ENCODE data around the gene TMEM179. TPM values are rescaled to one million over a fixed set of nuclear protein-coding genes. Genes with fewer than 3 reads are reported as not detected.

Gene TMEM179
- total RNA-seq, 6 donors from 2014 or later = not detected

GRCh38 chr14:104650981-104651875 lies 46.7 kb upstream of the TMEM179 start:
- no peak overlapping the region for H3K4me3 ChIP-seq
- no peaks in the 10 kb centered on the region for H3K27me3 ChIP-seq
- peak in 1 of 2 donors; percentile 63 for DNase-seq
- TF ChIP-seq POLR2AphosphoS5 (IDR thresholded peaks at IDR 0.05) (no peak), EP300 (IDR thresholded peaks at IDR 0.05) (no peak), CTCF (IDR thresholded peaks at IDR 0.05) (no peak), POLR2A (IDR thresholded peaks at IDR 0.05) (no peak)
- H3K9me3 ChIP-seq = peaks cover 0 to 11% (median 0%) of the 10 kb centered on the region in 4 donors
- WGBS, 2 donors = 90 to 92% methylated on average over 17 to 23 of the region's 24 CpGs
- no peaks in the 10 kb centered on the region for H3K36me3 ChIP-seq
- ATAC-seq (ENCODE audit: low FRiP score in 2 of 2) = peak; percentile 10 to 34
- H3K4me1 ChIP-seq = peaks cover 9 to 11% (median 10%) of the 10 kb centered on the region in 4 donors
- no peak overlapping the region for H3K27ac ChIP-seq

- 8 to 22% methylated on average over 12 to 16 of the region's 56 CpGs for WGBS, 2 donors
- Histone ChIP-seq H3K27me3 (no peaks in the 10 kb centered on the region), H3K36me3 (no peaks in the 10 kb centered on the region), H3K9me3 (peaks cover 0 to 14% (median under 1%) of the 10 kb centered on the region in 4 donors), H3K4me1 (peaks cover 9 to 11% (median 10%) of the 10 kb centered on the region in 4 donors), H3K27ac (no peak overlapping the region), H3K4me3 (peak overlapping the region in 3 of 4 donors; percentile 26 to 44 (median 44))
- DNase-seq (peak; percentile 45 to 95), ATAC-seq (ENCODE audit: low FRiP score in 2 of 2) (peak; percentile 76 to 90)
- no peak for TF ChIP-seq POLR2AphosphoS5 (IDR thresholded peaks at IDR 0.05)
- TF ChIP-seq CTCF (IDR thresholded peaks at IDR 0.05) = peak; percentile 92 to 99 (median 96)
- TF ChIP-seq EP300 (IDR thresholded peaks at IDR 0.05) = no peak
- TF ChIP-seq POLR2A (IDR thresholded peaks at IDR 0.05) = no peak
Observed at GRCh38 chr14:104650057-104650980, 45.7 kb upstream of the TMEM179 start.

GRCh38 chr14:104647467-104648043 lies 43.0 kb upstream of the TMEM179 start:
- no peaks in the 10 kb centered on the region for H3K27me3 ChIP-seq
- no peak overlapping the region for H3K4me3 ChIP-seq
- H3K27ac ChIP-seq = no peak overlapping the region
- TF ChIP-seq EP300 (IDR thresholded peaks at IDR 0.05) (no peak), POLR2AphosphoS5 (IDR thresholded peaks at IDR 0.05) (no peak), POLR2A (IDR thresholded peaks at IDR 0.05) (no peak), CTCF (IDR thresholded peaks at IDR 0.05) (no peak)
- peaks cover 0 to 6% (median 2%) of the 10 kb centered on the region in 4 donors for H3K9me3 ChIP-seq
- no peak for DNase-seq
- peaks cover 9 to 11% (median 10%) of the 10 kb centered on the region in 4 donors for H3K4me1 ChIP-seq
- H3K36me3 ChIP-seq = no peaks in the 10 kb centered on the region
- no peak for ATAC-seq (ENCODE audit: low FRiP score in 2 of 2)
- 50 to 55% methylated on average over 6 of the region's 6 CpGs for WGBS, 2 donors

- Histone ChIP-seq H3K36me3 (no peaks in the 10 kb centered on the region), H3K27ac (no peak overlapping the region), H3K4me3 (no peak overlapping the region), H3K9me3 (peaks cover 0 to 6% (median 2%) of the 10 kb centered on the region in 4 donors), H3K4me1 (peaks cover under 1 to 7% (median 3%) of the 10 kb centered on the region in 4 donors), H3K27me3 (peaks cover 0 to under 1% (median 0%) of the 10 kb centered on the region in 4 donors)
- ATAC-seq (ENCODE audit: low FRiP score in 2 of 2) (no peak), DNase-seq (no peak)
- 68 to 78% methylated on average over 11 of the region's 11 CpGs for WGBS, 2 donors
- no peak for TF ChIP-seq EP300 (IDR thresholded peaks at IDR 0.05)
- TF ChIP-seq POLR2A (IDR thresholded peaks at IDR 0.05) = no peak
- TF ChIP-seq POLR2AphosphoS5 (IDR thresholded peaks at IDR 0.05) = no peak
- no peak for TF ChIP-seq CTCF (IDR thresholded peaks at IDR 0.05)
Observed at GRCh38 chr14:104644656-104645378, 40.2 kb upstream of the TMEM179 start.

Measured in upper lobe of left lung (tissue), 6 donors.